HCT116 (cell line): Measurements from ENCODE around the gene S100A1. TPM values are rescaled to one million over a fixed set of nuclear protein-coding genes. Genes with fewer than 3 reads are reported as not detected.

Source experiments
- ATAC-seq: fragments of 200-7000 bp; cut with Tn5 transposase; 2 replicates; pipeline ENCODE4 v1.9.1; 2020; ENCODE audit warnings: mild to moderate bottlenecking, moderate library complexity
- BruUV-seq: library from RNA; stranded (reverse); fragments of 400-500 nt; replicated peaks from 2 replicates; lab custom pipeline; 2021; lab: Mats Ljungman, UMichigan
- CTCF ChIA-PET: fragments of 300-600 bp; sonication (Branson Sonifier 250); formaldehyde crosslinking; loops from one replicate; lab custom pipeline; 2021; ENCODE audit warnings: antibody characterized with exemption; lab: Charles Lee
- POLR2A ChIA-PET: fragments of 300-600, 350-600 bp; sonication (Branson Sonifier 250); formaldehyde crosslinking; loops from one replicate; lab custom pipeline; 2021; ENCODE audit warnings: antibody characterized with exemption; lab: Charles Lee
- RAD21 ChIA-PET, 2 experiments: fragments of 300-600 bp; sonication (Branson Sonifier 250); formaldehyde crosslinking; loops; one replicate each; lab custom pipeline; 2023; ENCODE audit warnings: low total read pairs in 2 of 2; ENCODE audit not compliant: uncharacterized antibody in 2 of 2, unreplicated experiment in 2 of 2, low non-redundant PET in 1 of 2; lab: Charles Lee
- DNase-seq: peaks from one replicate; pipeline ENCODE4 v3.0.0-alpha.2; 2010; ENCODE audit warnings: low read depth, low spot score
- H2AFZ ChIP-seq: fragments of 200-600 bp; shearing (Covaris generic), sonication (generic); 2 replicates; pipeline ENCODE4 v1.6.1; 2017; ENCODE audit warnings: low read depth, mixed run types, mixed read lengths, antibody characterized with exemption, low read length; ENCODE audit not compliant: poor library complexity, severe bottlenecking
- H3K27ac ChIP-seq: 2 replicates; pipeline ENCODE4 v1.5.1; 2012; ENCODE audit warnings: low read depth, low read length
- H3K27me3 ChIP-seq: fragments of 200-600 bp; sonication (generic); 2 replicates; pipeline ENCODE4 v1.6.1; 2016; ENCODE audit warnings: mixed run types, low read length, mixed read lengths; ENCODE audit not compliant: insufficient read depth
- H3K36me3 ChIP-seq, 2 experiments: fragments of 200-500 bp in 1 of 2; fragments of 200-600 bp in 1 of 2; sonication (Bioruptor generic) in 1 of 2; sonication (generic) in 1 of 2; 2 replicates each; pipeline versions ENCODE4 v1.5.1 to v1.6.1; 2014 to 2016; ENCODE audit warnings: low read length in 2 of 2, inconsistent platforms in 1 of 2, mixed read lengths in 1 of 2, mixed run types in 1 of 2; ENCODE audit not compliant: insufficient read depth in 2 of 2, control insufficient read depth in 1 of 2
- H3K4me1 ChIP-seq, 2 experiments: fragments of 200-600 bp in 1 of 2; sonication (generic) in 1 of 2; 2 replicates each; pipeline versions ENCODE4 v1.5.1 to v1.6.1; 2012 to 2017; ENCODE audit warnings: low read length in 2 of 2, inconsistent platforms in 1 of 2, mild to moderate bottlenecking in 1 of 2, mixed read lengths in 1 of 2, mixed run types in 1 of 2, moderate library complexity in 1 of 2; ENCODE audit not compliant: insufficient read depth in 2 of 2, control insufficient read depth in 1 of 2
- H3K4me2 ChIP-seq: fragments of 200-600 bp; sonication (generic); 2 replicates; pipeline ENCODE4 v1.6.1; 2017; ENCODE audit warnings: mixed run types, low read length, mixed read lengths
- H3K4me3 ChIP-seq, 2 experiments: fragments of 200-600 bp in 1 of 2; sonication (generic) in 1 of 2; replicated peaks in 1 of 2; 2 replicates each; pipeline ENCODE4 v1.5.1; 2011 to 2016; ENCODE audit warnings: low read length in 2 of 2, control low read depth in 1 of 2, low read depth in 1 of 2, mild to moderate bottlenecking in 1 of 2, mixed read lengths in 1 of 2, mixed run types in 1 of 2
- H3K79me2 ChIP-seq: fragments of 200-600 bp; sonication (generic); 2 replicates; pipeline ENCODE4 v1.6.1; 2017; ENCODE audit warnings: mild to moderate bottlenecking, mixed run types, low read length, moderate library complexity, mixed read lengths; ENCODE audit not compliant: insufficient read depth
- H3K9ac ChIP-seq: fragments of 200-600 bp; sonication (generic); 2 replicates; pipeline ENCODE4 v1.6.1; 2016; ENCODE audit warnings: low read length, mixed read lengths
- H3K9me2 ChIP-seq: fragments of 200-600 bp; sonication (generic), shearing (Covaris generic); 2 replicates; pipeline ENCODE4 v1.6.1; 2017; ENCODE audit warnings: mixed run types, mild to moderate bottlenecking, moderate library complexity; ENCODE audit not compliant: insufficient read depth
- H3K9me3 ChIP-seq, 2 experiments: fragments of 200-500 bp in 1 of 2; fragments of 200-600 bp in 1 of 2; sonication (Bioruptor generic) in 1 of 2; sonication (generic) in 1 of 2; 2 replicates each; pipeline ENCODE4 v1.6.1; 2014 to 2017; ENCODE audit warnings: low read length in 2 of 2, mixed read lengths in 2 of 2, inconsistent platforms in 1 of 2, low read depth in 1 of 2, mild to moderate bottlenecking in 1 of 2, mixed run types in 1 of 2, moderate library complexity in 1 of 2; ENCODE audit not compliant: control insufficient read depth in 1 of 2, insufficient read depth in 1 of 2
- H4K20me1 ChIP-seq: fragments of 200-600 bp; sonication (generic), shearing (Covaris generic); 2 replicates; pipeline ENCODE4 v1.6.1; 2017; ENCODE audit warnings: mixed run types, mild to moderate bottlenecking, moderate library complexity; ENCODE audit not compliant: insufficient read depth
- CBX3 ChIP-seq: IDR thresholded peaks from 2 replicates; pipeline ENCODE4 v1.6.1; 2012; ENCODE audit warnings: low read depth
- CEBPB ChIP-seq: IDR thresholded peaks from 2 replicates; pipeline ENCODE4 v1.6.1; 2012; ENCODE audit warnings: low read depth
- CTCF ChIP-seq, 3 experiments: fragments of 200-600 bp in 1 of 3; sonication (generic) in 1 of 3; IDR thresholded peaks in 2 of 3; conservative IDR thresholded peaks in 1 of 3; 2 replicates each; pipeline ENCODE4 v1.5.1; 2012 to 2017; ENCODE audit warnings: low read depth in 2 of 3, low read length in 2 of 3, antibody characterized with exemption in 1 of 3, borderline replicate concordance in 1 of 3, control low read depth in 1 of 3, mild to moderate bottlenecking in 1 of 3, mixed read lengths in 1 of 3, mixed run types in 1 of 3, moderate library complexity in 1 of 3; ENCODE audit not compliant: insufficient read depth in 1 of 3
- EGR1 ChIP-seq: IDR thresholded peaks from 2 replicates; pipeline ENCODE4 v1.6.1; 2012; ENCODE audit warnings: low read depth
- ELF1 ChIP-seq: IDR thresholded peaks from 2 replicates; pipeline ENCODE4 v1.6.1; 2012; ENCODE audit warnings: low read depth, borderline replicate concordance
- EZH2 ChIP-seq: fragments of 200-600 bp; sonication (generic); IDR thresholded peaks from 2 replicates; pipeline ENCODE4 v1.6.1; 2017; ENCODE audit warnings: antibody characterized with exemption, mixed run types
- EZH2phosphoT487 ChIP-seq: fragments of 200-600 bp; IDR thresholded peaks from 2 replicates; pipeline ENCODE4 v1.6.1; 2018; ENCODE audit warnings: antibody characterized with exemption, borderline replicate concordance
- MAX ChIP-seq: IDR thresholded peaks from 2 replicates; pipeline ENCODE4 v1.6.1; 2012
- POLR2A ChIP-seq: IDR thresholded peaks from 2 replicates; pipeline ENCODE4 v1.7.0; 2011; ENCODE audit warnings: borderline replicate concordance; ENCODE audit not compliant: insufficient read depth, insufficient read length; ENCODE audit errors: extremely low read depth
- POLR2AphosphoS5 ChIP-seq: IDR thresholded peaks from 2 replicates; pipeline ENCODE4 v1.6.1; 2011; ENCODE audit warnings: mild to moderate bottlenecking, low read depth, low read length, moderate library complexity
- RAD21 ChIP-seq: IDR thresholded peaks from 2 replicates; pipeline ENCODE4 v1.6.1; 2012; ENCODE audit warnings: low read depth, mild to moderate bottlenecking
- SIN3A ChIP-seq: IDR thresholded peaks from 2 replicates; pipeline ENCODE4 v1.6.1; 2012; ENCODE audit warnings: low read depth
- SP1 ChIP-seq: IDR thresholded peaks from 2 replicates; pipeline ENCODE4 v1.6.1; 2012; ENCODE audit warnings: low read depth
- TCF7L2 ChIP-seq: IDR thresholded peaks from 2 replicates; pipeline ENCODE4 v1.7.0; 2011; ENCODE audit warnings: borderline replicate concordance, inconsistent platforms; ENCODE audit not compliant: insufficient read depth, insufficient read length; ENCODE audit errors: extremely low read depth
- YY1 ChIP-seq: IDR thresholded peaks from 2 replicates; pipeline ENCODE4 v1.6.1; 2011; ENCODE audit warnings: low read length, low read depth, moderate library complexity, mild to moderate bottlenecking; ENCODE audit not compliant: insufficient replicate concordance; ENCODE audit errors: extremely low read depth
- ZFX ChIP-seq: fragments of 450-650 bp; IDR thresholded peaks from 2 replicates; pipeline ENCODE4 v1.6.1; 2017
- ZNF274 ChIP-seq: fragments of 200-500 bp; sonication (Bioruptor generic); IDR thresholded peaks from 2 replicates; pipeline ENCODE4 v1.6.1; 2014; ENCODE audit warnings: mild to moderate bottlenecking, low read depth, low read length, inconsistent platforms
- intact Hi-C: fragments of 100-400 bp; cut with micrococcal nuclease; formaldehyde crosslinking; loops from 2 replicates; pipeline ENCODE4 v1.10.0; 2022
- total RNA-seq: library from RNA; stranded (reverse); gene quantifications from one replicate; pipeline ENCODE4 v1.2.1, GENCODE V29; 2021; ENCODE audit not compliant: unreplicated experiment

The S100A1 gene
- total RNA-seq, 1 experiment from 2014 or later: 0.30 TPM

- intact Hi-C loops: loop anchor here (10.0 kb wide), 1 partner anchor 101 kb away; the partner anchor contains the start of gene SLC27A3
These were observed 45.3 kb downstream of the S100A1 start for GRCh38 chr1:153673511-153673910.

More at GRCh38 chr1:153673511-153673910, 45.3 kb downstream of the S100A1 start:
- Histone ChIP-seq H3K4me2 (no peak overlapping the region), H3K79me2 (peaks cover 23% of the 10 kb centered on the region), H3K9ac (no peak overlapping the region), H4K20me1 (no peaks in the 10 kb centered on the region), H3K4me3 (no peak overlapping the region), H3K36me3 (peaks cover 6 to 14% of the 10 kb centered on the region in 2 experiments; a peak in 3 of 4 replicates), H3K9me2 (no peaks in the 10 kb centered on the region), H3K9me3 (no peaks in the 10 kb centered on the region), H3K27me3 (no peaks in the 10 kb centered on the region), H3K4me1 (peaks cover 10 to 28% of the 10 kb centered on the region in 2 experiments), H3K27ac (no peak overlapping the region), H2AFZ (no peak overlapping the region)
- no peak for DNase-seq
- BruUV-seq: no TSS peak
- ChIA-PET POLR2A (no interaction called here), RAD21 (interaction anchor here in 1 of 2 experiments (0.7 kb wide), 1 partner anchor 148 kb away, joined by 5 read pairs; no protein-coding TSS in a partner anchor), CTCF (no interaction called here)
- no peak for TF ChIP-seq ZFX
- TF ChIP-seq EGR1: no peak
- TF ChIP-seq RAD21: no peak
- no peak for TF ChIP-seq EZH2
- TF ChIP-seq MAX: no peak
- no peak for TF ChIP-seq ELF1
- no peak for TF ChIP-seq CTCF (IDR thresholded peaks at IDR 0.05 in 2 of 3, conservative IDR thresholded peaks at IDR 0.05 in 1 of 3; ENCODE audit: borderline replicate concordance in 1 of 3, insufficient read depth in 1 of 3, low read depth in 2 of 3, low read length in 2 of 3)
- no peak for TF ChIP-seq SIN3A
- TF ChIP-seq POLR2AphosphoS5: no peak
- no peak for TF ChIP-seq CBX3
- TF ChIP-seq CEBPB: no peak
- TF ChIP-seq SP1: no peak
- no peak for TF ChIP-seq POLR2A
- no peak for TF ChIP-seq TCF7L2
- no peak for TF ChIP-seq YY1
- TF ChIP-seq EZH2phosphoT487: no peak
- no peak for TF ChIP-seq ZNF274
- no peak for ATAC-seq
